Panc1 (cell line): ENCODE results near the gene NBPF14. TPM values are rescaled to one million over a fixed set of nuclear protein-coding genes. Genes with fewer than 3 reads are reported as not detected.
"Not testable (repeated sequence)": the region's sequence is repeated elsewhere in the genome, so short reads cannot be mapped to it uniquely, and the experiment has no call there.

ENCODE experiments used
- ATAC-seq: fragments of 200-7000 bp; cut with Tn5 transposase; 2 replicates; pipeline ENCODE4 v1.9.1; 2020; ENCODE audit warnings: mild to moderate bottlenecking, moderate library complexity
- BruUV-seq: library from RNA; stranded (reverse); fragments of 400-500 nt; replicated peaks from 2 replicates; lab custom pipeline; 2021; lab: Mats Ljungman, UMichigan
- CTCF ChIA-PET: fragments of 300-600 bp; sonication (Branson Sonifier 250); formaldehyde crosslinking; loops from one replicate; lab custom pipeline; 2022; ENCODE audit warnings: antibody characterized with exemption; lab: Charles Lee
- POLR2A ChIA-PET: fragments of 300-600 bp; sonication (Branson Sonifier 250); formaldehyde crosslinking; loops from one replicate; lab custom pipeline; 2022; ENCODE audit warnings: antibody characterized with exemption; lab: Charles Lee
- DNase-seq: peaks from one replicate; pipeline ENCODE4 v3.0.0-alpha.2; 2010; ENCODE audit warnings: low read depth, low spot score
- H3K27ac ChIP-seq: 2 replicates; pipeline ENCODE4 v1.5.1; 2011; ENCODE audit warnings: mild to moderate bottlenecking, low read length, inconsistent platforms
- H3K27me3 ChIP-seq: fragments of 200-500 bp; sonication (Bioruptor generic); 2 replicates; pipeline ENCODE4 v1.6.0; 2014; ENCODE audit warnings: low read length, inconsistent platforms; ENCODE audit not compliant: control insufficient read depth, insufficient read depth
- H3K36me3 ChIP-seq: fragments of 200-500 bp; sonication (Bioruptor generic); 2 replicates; pipeline ENCODE4 v1.5.1; 2014; ENCODE audit warnings: inconsistent platforms, mild to moderate bottlenecking, low read length, moderate library complexity; ENCODE audit not compliant: control insufficient read depth, insufficient read depth
- H3K4me1 ChIP-seq: 2 replicates; pipeline ENCODE4 v1.5.1; 2011; ENCODE audit warnings: inconsistent platforms, mild to moderate bottlenecking, low read length, moderate library complexity; ENCODE audit not compliant: control insufficient read depth, insufficient read depth
- H3K4me3 ChIP-seq, 2 experiments: 2 replicates each; pipeline ENCODE4 v1.5.1; 2011 to 2012; ENCODE audit warnings: low read depth in 2 of 2, low read length in 2 of 2, mild to moderate bottlenecking in 2 of 2, inconsistent platforms in 1 of 2, moderate library complexity in 1 of 2
- H3K9me3 ChIP-seq: fragments of 200-500 bp; sonication (Bioruptor generic); 2 replicates; pipeline ENCODE4 v1.5.1; 2014; ENCODE audit warnings: low read depth, mild to moderate bottlenecking, inconsistent platforms, low read length, moderate library complexity; ENCODE audit not compliant: control insufficient read depth, insufficient read depth
- POLR2AphosphoS5 ChIP-seq: IDR thresholded peaks from 2 replicates; pipeline ENCODE4 v1.6.1; 2012; ENCODE audit warnings: mild to moderate bottlenecking, low read depth, low read length, moderate library complexity
- REST ChIP-seq, 2 experiments: IDR thresholded peaks; 2 replicates each; pipeline ENCODE4 v1.6.1; 2011 to 2012; ENCODE audit warnings: low read depth in 2 of 2, control low read depth in 1 of 2, low read length in 1 of 2, mild to moderate bottlenecking in 1 of 2, moderate library complexity in 1 of 2; ENCODE audit not compliant: insufficient read depth in 1 of 2
- SIN3A ChIP-seq: IDR thresholded peaks from 2 replicates; pipeline ENCODE4 v1.6.1; 2012; ENCODE audit warnings: low read depth, mild to moderate bottlenecking, low read length, moderate library complexity, borderline replicate concordance; ENCODE audit not compliant: insufficient read depth
- TCF7L2 ChIP-seq: IDR thresholded peaks from 2 replicates; pipeline ENCODE4 v1.6.1; 2011; ENCODE audit warnings: mild to moderate bottlenecking, low read depth, low read length, inconsistent platforms
- in situ Hi-C: cut with HindIII; loops from 2 replicates; pipeline ENCODE4 v1.10.0; 2016; ENCODE audit warnings: low sequenced_read_pairs, low pct_unique_long_range_greater_than_20kb
- intact Hi-C: fragments of 100-400 bp; cut with micrococcal nuclease; formaldehyde crosslinking; loops from one replicate; pipeline ENCODE4 v1.10.0; 2022; ENCODE audit not compliant: unreplicated experiment
- total RNA-seq: library from RNA; stranded (reverse); gene quantifications from one replicate; pipeline ENCODE4 v1.2.1, GENCODE V29; 2021; ENCODE audit not compliant: unreplicated experiment

NBPF14 gene
- total RNA-seq, 1 experiment from 2014 or later, result 19.7 TPM

- intact Hi-C loops, in situ Hi-C loops: not testable (repeated sequence)
- H3K4me3 ChIP-seq, result peak overlapping the region; percentile 5 to 15
Measured at GRCh38 chr1:148522561-148523204, 73.1 kb downstream of the NBPF14 start.

GRCh38 chr1:148522072-148522471, 73.7 kb downstream of the NBPF14 start:
- H3K4me1 ChIP-seq, CTCF ChIA-PET, BruUV-seq, H3K9me3 ChIP-seq, in situ Hi-C loops, H3K36me3 ChIP-seq, intact Hi-C loops, H3K27me3 ChIP-seq: not testable (repeated sequence)
- H3K4me3 ChIP-seq, result peak overlapping the region; percentile 25 to 46
- peak; percentile 75 for DNase-seq
- H3K27ac ChIP-seq, result peak overlapping the region; percentile 73; the same call in 1 of the 2 replicates
- POLR2A ChIA-PET, result interaction anchor here (0.6 kb wide), 1 partner anchor 165 kb away, joined by 4 read pairs; no protein-coding TSS in a partner anchor
- peak; percentile 80 for ATAC-seq

More at GRCh38 chr1:148522561-148523204, 73.1 kb downstream of the NBPF14 start:
- H3K27ac ChIP-seq, CTCF ChIA-PET, H3K27me3 ChIP-seq, H3K4me1 ChIP-seq, H3K36me3 ChIP-seq, H3K9me3 ChIP-seq: not testable (repeated sequence)
- TSS peak; percentile 99 for BruUV-seq
- TF ChIP-seq TCF7L2 (peak; percentile 60), POLR2AphosphoS5 (peak; percentile 99), SIN3A (peak; percentile 100), REST (IDR thresholded peaks at IDR 0.05; ENCODE audit: insufficient read depth in 1 of 2, low read depth in 2 of 2, low read length in 1 of 2) (0 out of 4 replicates have a peak, but pooled peaks of 1 of the 2 experiments have one; percentile 32)
- DNase-seq, result peak; percentile 98
- POLR2A ChIA-PET, result interaction anchor here (0.6 to 0.8 kb wide), 3 partner anchors 134 to 259 kb away, joined by 3 to 4 read pairs (median 4); no protein-coding TSS in a partner anchor
- ATAC-seq, result peak; percentile 95

- H3K27me3 ChIP-seq, H3K36me3 ChIP-seq, intact Hi-C loops, ATAC-seq, H3K4me3 ChIP-seq, H3K27ac ChIP-seq, in situ Hi-C loops, H3K4me1 ChIP-seq, CTCF ChIA-PET, DNase-seq, H3K9me3 ChIP-seq, BruUV-seq, POLR2A ChIA-PET: not testable (repeated sequence)
Measured at GRCh38 chr1:148514310-148514709, 81.5 kb downstream of the NBPF14 start.

GRCh38 chr1:148512571-148513184, 83.1 kb downstream of the NBPF14 start:
- ATAC-seq (peak; percentile 85; the same call in 1 of the 2 replicates), DNase-seq (peak; percentile 24)
- H3K4me3 ChIP-seq, H3K27me3 ChIP-seq, intact Hi-C loops, H3K36me3 ChIP-seq, in situ Hi-C loops, H3K9me3 ChIP-seq, H3K4me1 ChIP-seq, BruUV-seq, CTCF ChIA-PET, H3K27ac ChIP-seq, POLR2A ChIA-PET: not testable (repeated sequence)

- intact Hi-C loops, H3K4me1 ChIP-seq, POLR2A ChIA-PET, BruUV-seq, H3K9me3 ChIP-seq, ATAC-seq, DNase-seq, H3K27ac ChIP-seq, H3K27me3 ChIP-seq, in situ Hi-C loops, CTCF ChIA-PET, H3K36me3 ChIP-seq, H3K4me3 ChIP-seq: not testable (repeated sequence)
Measured at GRCh38 chr1:148493933-148494332, 101.9 kb downstream of the NBPF14 start.
